HTR-8/SVneo (cell line): ENCODE results near the gene FHOD1.

Source experiments
- DNase-seq: peaks from one replicate; pipeline ENCODE4 v3.0.0; 2011; ENCODE audit warnings: low spot score, mixed read lengths; ENCODE audit not compliant: insufficient read length
- FAIRE-seq: peaks from 2 replicates; lab custom pipeline; 2011; peaks lifted over from hg19 to GRCh38; lab: Jason Lieb, UNC

FHOD1 gene

GRCh38 chr16:67213197-67214019, 33.9 kb downstream of the FHOD1 start:
- FAIRE-seq, result no peak
- DNase-seq, result no peak

- FAIRE-seq, result no peak
- no peak for DNase-seq
Measured at GRCh38 chr16:67212766-67213165, 34.5 kb downstream of the FHOD1 start.

- no peak for DNase-seq
- peak; percentile 70 for FAIRE-seq
Measured at GRCh38 chr16:67211674-67212073, 35.6 kb downstream of the FHOD1 start.

DNA sequence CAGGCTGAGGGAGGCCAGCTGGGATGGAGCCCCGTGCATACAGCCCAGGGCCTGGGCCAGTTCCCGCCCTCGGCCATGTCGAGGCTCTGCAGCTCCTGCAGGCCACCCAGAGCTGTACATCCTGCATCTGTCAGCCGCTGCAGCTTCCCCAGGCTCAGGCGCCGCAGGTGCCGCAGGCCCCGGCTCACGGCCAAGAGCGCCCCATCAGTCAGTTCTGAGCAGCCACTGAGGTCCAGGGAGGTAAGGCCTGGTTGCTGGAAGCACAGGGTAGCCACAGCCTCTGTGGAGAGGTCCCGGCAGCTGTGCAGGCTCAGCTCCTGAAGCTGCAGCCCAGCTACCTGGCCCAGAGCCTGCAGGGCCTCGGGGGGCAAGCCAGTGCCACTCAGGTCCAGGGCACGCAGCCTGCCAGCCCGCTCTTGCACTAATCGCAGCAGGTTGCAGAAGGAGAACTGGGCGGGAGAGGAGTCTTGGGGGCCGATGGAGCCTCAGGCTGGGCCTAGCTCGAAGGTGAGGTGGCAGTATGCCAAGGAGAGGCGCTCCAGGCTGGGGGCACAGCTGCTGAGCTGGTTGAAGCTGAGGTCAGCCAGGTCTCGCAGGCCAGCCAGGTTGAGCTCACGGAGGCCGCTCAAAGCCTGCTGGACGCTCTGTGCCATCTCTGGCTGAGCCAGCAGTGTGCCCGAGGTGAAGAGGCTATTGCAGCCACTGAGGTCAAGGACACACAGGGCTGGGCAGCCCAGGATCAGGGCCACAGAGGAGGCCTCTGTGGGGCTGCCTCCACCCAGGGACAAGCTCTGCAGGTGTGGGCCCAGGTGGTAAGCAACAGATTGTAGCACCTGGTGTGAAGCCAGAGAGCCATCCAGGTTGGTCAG, 37.0 kb downstream of the FHOD1 start:
- FAIRE-seq (no peak), DNase-seq (no peak)

- FAIRE-seq, result no peak
- DNase-seq, result no peak
Measured at GRCh38 chr16:67209565-67209964, 37.7 kb downstream of the FHOD1 start.

- FAIRE-seq (no peak), DNase-seq (no peak)
Measured at GRCh38 chr16:67208154-67208896, 39.0 kb downstream of the FHOD1 start.

DNA sequence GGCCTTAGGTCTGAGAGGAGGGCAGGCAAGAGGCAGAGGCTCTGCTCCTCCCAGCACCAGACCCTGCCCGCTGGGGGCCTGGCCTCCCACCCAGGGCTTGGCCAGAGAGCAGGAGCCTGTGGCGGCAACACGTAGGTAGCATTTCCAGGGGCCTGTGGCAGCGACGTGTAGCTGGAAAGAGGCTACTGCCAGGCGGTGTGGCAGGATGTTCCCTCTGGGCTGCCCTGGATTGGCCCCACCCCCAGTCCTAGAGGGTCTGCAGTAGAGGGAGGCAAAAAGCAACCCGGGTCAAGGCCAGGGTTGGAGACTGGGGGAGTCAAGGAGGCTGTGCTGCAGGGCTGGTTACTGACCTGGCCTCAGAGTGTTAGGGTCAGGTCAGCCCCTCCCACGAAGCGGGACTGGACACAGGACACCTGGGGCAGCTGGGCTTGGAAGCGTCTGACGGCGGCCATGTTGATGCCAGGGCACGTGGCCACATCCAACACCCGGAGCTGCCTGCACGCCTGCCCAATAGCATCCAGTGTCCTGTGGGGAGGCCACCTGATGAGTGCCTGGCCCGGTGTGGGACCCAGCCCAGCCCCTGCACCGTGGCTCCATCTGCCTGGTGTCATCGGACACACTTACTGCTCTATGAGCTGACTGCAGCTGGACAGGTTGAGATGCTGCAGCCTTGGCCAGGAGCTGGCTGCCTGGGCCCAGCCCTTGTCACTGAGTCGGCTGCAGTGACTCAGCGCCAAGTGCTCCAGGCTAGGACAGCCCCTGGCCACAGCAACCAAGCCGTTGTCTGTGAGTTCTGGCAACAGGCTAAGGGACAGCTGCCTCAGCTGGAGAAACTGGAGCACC, 39.8 kb downstream of the FHOD1 start:
- FAIRE-seq, result peak; percentile 83

GRCh38 chr16:67206838-67207248, 40.4 kb downstream of the FHOD1 start:
- DNase-seq (peak; percentile 40), FAIRE-seq (no peak)

More for the DNA sequence above, 39.8 kb downstream of the FHOD1 start:
- DNase-seq, result peak; percentile 28

- no peak for DNase-seq
- FAIRE-seq, result peak; percentile 52
Measured at GRCh38 chr16:67206129-67206837, 41.0 kb downstream of the FHOD1 start.

GRCh38 chr16:67204076-67204475, 43.2 kb downstream of the FHOD1 start:
- no peak for DNase-seq
- FAIRE-seq, result no peak

DNA sequence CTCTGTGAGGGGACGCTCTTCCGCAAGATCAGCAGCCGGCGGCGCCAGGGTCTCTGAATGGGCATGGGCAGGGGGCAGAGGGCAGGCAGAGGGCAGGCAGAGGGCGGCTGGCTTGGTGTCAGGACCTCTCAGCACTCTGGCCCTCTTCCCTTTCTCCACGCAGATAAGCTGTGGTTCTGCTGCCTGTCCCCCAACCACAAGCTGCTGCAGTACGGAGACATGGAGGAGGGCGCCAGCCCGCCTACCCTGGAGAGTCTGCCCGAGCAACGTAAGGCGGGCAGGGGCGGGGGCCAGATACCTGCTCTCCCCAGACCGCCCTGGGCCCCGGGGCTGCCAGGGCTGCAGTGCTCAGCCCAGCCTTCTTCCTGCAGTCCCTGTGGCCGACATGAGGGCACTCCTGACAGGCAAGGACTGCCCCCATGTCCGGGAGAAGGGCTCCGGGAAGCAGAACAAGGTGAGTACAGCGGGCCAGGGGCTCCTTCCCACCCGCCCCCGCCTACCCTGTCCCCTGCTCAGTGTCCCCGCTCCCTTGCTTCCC, 44.3 kb downstream of the FHOD1 start:
- FAIRE-seq, result no peak
- DNase-seq, result no peak

DNA sequence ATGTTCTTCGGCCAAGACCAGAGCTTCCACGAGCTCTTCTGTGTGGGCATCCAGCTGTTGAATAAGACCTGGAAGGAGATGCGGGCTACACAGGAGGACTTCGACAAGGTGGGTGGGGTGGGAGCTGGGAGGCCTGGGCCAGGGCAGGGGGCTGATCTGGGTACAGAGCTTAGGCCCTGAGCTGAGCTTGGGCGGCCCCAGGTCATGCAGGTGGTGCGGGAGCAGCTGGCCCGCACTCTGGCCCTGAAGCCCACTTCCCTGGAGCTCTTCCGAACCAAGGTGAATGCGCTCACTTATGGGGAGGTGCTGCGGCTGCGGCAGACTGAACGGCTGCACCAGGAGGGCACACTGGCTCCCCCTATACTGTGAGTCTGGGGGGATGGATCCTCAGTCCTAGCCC, 44.9 kb downstream of the FHOD1 start:
- DNase-seq (no peak), FAIRE-seq (no peak)

DNA sequence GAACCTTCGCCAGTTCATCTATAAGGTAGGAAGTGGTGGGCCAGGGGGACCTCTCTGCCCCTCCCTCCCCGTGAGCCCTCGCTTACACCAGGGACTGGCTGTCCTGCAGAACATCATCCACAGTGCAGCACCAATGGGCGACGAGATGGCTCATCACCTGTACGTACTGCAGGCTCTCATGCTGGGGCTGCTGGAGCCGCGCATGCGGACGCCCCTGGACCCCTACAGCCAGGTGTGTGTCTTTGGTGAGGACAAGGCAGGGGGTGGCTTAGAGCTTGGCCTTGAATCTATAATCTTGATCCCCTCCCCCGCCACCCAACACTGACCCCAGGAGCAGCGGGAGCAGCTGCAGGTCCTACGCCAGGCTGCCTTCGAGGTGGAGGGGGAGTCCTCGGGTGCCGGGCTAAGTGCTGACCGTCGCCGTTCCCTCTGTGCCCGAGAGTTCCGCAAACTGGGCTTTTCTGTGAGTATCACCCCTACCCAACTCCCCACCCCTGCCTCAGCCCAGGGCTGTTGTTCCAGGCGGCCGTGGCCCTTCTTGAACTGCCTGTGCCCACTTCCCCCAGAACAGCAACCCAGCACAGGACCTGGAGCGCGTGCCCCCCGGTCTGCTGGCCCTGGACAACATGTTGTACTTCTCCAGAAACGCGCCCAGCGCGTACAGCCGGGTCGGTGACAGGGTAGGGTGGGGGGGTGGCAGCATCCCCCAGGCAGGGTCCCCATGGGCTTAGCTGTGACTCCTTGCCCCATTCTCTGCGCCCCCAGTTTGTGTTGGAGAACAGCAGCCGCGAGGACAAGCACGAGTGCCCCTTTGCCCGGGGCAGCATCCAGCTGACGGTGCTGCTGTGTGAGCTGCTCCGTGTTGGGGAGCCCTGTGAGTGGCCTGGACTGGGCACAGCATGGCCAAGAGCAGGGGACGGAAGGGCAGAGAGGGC, 45.6 kb downstream of the FHOD1 start:
- DNase-seq (no peak), FAIRE-seq (no peak)

DNA sequence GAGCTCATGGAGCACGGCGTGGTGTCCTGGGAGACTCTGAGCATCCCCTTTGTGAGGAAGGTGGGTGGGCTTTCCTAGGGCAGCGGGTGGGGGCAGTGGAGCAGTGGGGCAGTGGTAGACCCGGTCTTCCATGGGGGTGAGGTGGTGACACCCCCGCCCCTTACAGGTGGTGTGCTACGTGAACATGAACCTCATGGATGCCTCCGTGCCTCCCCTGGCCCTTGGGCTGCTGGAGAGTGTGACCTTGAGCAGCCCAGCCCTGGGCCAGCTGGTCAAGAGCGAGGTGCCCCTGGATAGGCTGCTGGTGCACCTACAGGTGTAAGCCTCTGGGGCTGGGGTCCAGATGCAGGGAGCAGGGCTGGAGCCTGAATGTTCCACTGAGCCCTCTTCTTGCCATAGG, 46.8 kb downstream of the FHOD1 start:
- DNase-seq (no peak), FAIRE-seq (peak; percentile 51)

- FAIRE-seq, result no peak
- DNase-seq, result no peak
Measured at GRCh38 chr16:67199808-67200198, 47.5 kb downstream of the FHOD1 start.

DNA sequence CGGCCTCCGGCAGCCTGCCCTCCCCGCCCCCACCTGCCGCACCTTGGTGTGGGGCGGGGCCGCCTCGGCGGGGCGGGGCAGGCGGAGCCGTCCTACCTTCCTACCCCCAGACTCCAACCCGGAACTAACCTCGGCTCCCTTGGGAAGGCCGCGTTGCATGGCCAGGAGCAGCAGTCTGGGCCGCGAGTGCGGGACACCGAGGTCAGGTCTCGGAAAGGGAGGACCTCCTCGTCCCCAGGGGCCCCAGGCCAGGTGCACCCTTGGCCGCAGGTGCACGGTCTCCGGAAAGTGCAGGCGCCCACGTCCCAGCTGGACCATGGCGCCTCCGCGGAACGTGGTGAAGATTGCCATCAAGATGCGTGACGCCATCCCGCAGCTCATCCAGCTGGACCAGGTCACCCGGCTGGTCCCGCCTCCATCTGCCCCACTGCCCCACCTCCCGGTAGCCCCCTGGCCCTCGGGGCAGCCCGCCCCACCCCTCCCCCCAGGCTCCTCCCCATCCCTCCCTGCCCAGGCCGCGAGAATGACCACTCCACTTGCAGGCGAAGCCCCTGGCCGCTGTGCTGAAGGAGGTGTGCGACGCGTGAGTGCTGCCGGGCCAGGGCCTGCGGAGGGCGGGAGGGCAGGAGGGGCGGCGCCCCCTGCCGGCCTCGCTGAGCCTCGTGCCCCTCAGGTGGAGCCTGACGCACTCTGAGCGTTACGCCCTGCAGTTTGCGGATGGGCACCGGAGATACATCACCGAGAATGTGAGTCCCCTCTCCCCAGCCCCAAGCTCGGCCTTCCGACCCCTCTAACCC, 48.1 kb downstream of the FHOD1 start, which contains the start of gene ELMO3:
TSS of gene ELMO3 (plus strand) at position 121 of the 797 bp plus-strand sequence. CDS start at position 317, 196 bp downstream.
- no peak for DNase-seq
- FAIRE-seq, result no peak

GRCh38 chr16:67198238-67198734, 49.0 kb downstream of the FHOD1 start:
- DNase-seq (no peak), FAIRE-seq (no peak)
